Activated T-cell treated with anti-CD3 and anti-CD28 coated beads, Interleukin-2, amount 50 U/mL, for 4 hours (primary cell): ENCODE measurements around the gene VPS39. TPM values are rescaled to one million over a fixed set of nuclear protein-coding genes. Genes with fewer than 3 reads are reported as not detected.

Experiments
- ATAC-seq, 2 donors: fragments of 200-7000 bp; cut with Tn5 transposase; one replicate each; pipeline ENCODE4 v1.10.0; 2021
- DNase-seq: peaks from one replicate; pipeline ENCODE4 v3.0.0-alpha.2; 2020
- H3K27me3 Mint-ChIP-seq: one replicate; pipeline ENCODE4 v1.8.0; 2021; ENCODE audit warnings: low read depth, mixed read lengths
- H3K36me3 Mint-ChIP-seq: one replicate; pipeline ENCODE4 v1.8.0; 2022; ENCODE audit warnings: mixed read lengths; ENCODE audit not compliant: insufficient read depth
- H3K4me1 Mint-ChIP-seq: one replicate; pipeline ENCODE4 v1.8.0; 2021; ENCODE audit warnings: low read depth, mixed read lengths
- H3K4me3 Mint-ChIP-seq: one replicate; pipeline ENCODE4 v1.8.0; 2021; ENCODE audit warnings: mild to moderate bottlenecking, moderate library complexity, mixed read lengths
- H3K9me3 Mint-ChIP-seq: one replicate; pipeline ENCODE4 v1.8.0; 2021; ENCODE audit warnings: mixed read lengths
- total RNA-seq, 3 donors: library from RNA; stranded (reverse); gene quantifications; one replicate each; pipeline ENCODE4 v1.2.1, GENCODE V29; 2021

The VPS39 gene
- total RNA-seq, 3 donors from 2014 or later, result 37.2 to 45.6 (median 41.6) TPM

DNA sequence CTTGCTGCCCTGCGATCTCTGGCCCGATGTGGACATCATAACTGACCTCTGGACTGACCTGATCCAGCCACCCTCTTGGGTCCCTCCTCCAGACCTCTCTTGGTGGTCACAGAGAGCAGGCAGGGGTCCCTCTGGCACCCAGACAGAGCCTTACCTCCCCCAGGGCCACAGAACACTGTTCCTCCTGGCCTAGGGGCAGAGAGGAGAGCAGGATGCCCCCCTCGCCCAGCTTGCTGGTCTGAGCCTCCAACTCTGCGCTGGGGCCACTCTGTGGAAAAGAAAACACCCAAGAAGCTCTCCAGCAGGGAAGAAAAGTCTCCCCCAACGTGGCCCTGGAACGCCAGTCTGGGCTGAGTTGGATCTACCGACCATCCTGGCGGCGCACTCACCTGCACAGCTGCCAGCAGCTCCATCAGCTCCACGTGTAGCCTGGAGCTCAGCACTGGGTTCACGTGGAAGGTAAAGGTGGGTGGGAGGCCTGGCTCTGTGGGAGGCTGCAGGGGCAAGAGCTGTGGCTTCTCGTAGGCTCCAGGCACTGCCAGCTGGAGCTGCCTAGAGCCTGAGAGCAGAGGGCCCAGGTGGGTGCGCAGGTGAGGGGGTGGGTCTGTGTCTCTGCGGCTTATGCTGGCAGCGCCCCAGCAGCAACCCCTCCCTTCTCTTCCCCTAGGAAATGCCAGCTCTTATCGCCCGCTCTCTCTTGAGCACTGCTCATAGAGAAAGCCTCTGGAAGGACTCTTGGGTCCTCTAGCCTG, 57.7 kb downstream of the VPS39 start:
- no peak for DNase-seq
- ATAC-seq, result no peak
- no peaks in the 10 kb centered on the region for H3K36me3 Mint-ChIP-seq
- H3K9me3 Mint-ChIP-seq, result no peaks in the 10 kb centered on the region
- no peak overlapping the region for H3K4me3 Mint-ChIP-seq
- no peaks in the 10 kb centered on the region for H3K4me1 Mint-ChIP-seq
- peaks cover 2% of the 10 kb centered on the region for H3K27me3 Mint-ChIP-seq

DNA sequence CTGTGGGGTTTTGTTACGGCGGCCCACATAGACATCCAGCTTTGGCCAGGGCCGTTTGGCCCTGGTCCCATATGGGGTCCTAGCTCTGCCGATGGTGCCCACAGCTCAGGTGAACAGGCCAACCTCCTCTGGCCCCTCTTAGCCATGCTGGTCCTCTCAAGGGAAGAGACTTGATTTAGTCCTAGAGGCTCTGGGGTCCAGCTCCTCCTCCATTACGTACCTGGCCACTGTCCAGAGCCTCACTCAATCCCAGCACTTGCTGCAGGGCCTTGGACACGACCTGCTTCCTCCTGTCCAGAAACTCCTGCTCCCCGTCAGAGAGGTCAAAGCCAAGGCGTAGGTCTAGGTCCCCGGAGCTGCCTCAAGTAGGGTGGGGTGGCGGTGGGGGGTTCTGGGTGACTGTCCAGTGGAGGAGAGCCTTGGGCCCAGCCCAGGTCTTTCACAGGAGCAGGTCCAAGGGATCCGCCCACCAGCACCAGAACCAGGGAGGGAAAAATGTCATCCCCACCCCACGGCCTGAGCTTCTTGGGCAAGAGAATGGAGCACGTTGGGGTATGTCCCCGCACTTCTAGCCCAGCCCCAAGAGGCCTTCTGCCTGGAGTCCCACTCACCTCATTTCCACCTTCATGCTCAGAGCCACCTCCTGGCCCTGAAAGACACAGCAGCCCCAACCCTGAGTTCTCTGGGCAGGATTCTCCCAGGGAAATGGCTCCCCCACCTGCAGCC, 58.4 kb downstream of the VPS39 start:
- Mint-ChIP-seq H3K27me3 (peaks cover 2% of the 10 kb centered on the region), H3K4me3 (no peak overlapping the region), H3K9me3 (no peaks in the 10 kb centered on the region), H3K36me3 (no peaks in the 10 kb centered on the region), H3K4me1 (no peaks in the 10 kb centered on the region)
- DNase-seq (no peak), ATAC-seq (no peak)

- H3K27me3 Mint-ChIP-seq, result peaks cover 2% of the 10 kb centered on the region
- DNase-seq, result no peak
- no peaks in the 10 kb centered on the region for H3K9me3 Mint-ChIP-seq
- no peak for ATAC-seq
- no peaks in the 10 kb centered on the region for H3K4me1 Mint-ChIP-seq
- no peaks in the 10 kb centered on the region for H3K36me3 Mint-ChIP-seq
- H3K4me3 Mint-ChIP-seq, result no peak overlapping the region
Measured at GRCh38 chr15:42148808-42149492, 59.2 kb downstream of the VPS39 start.

DNA sequence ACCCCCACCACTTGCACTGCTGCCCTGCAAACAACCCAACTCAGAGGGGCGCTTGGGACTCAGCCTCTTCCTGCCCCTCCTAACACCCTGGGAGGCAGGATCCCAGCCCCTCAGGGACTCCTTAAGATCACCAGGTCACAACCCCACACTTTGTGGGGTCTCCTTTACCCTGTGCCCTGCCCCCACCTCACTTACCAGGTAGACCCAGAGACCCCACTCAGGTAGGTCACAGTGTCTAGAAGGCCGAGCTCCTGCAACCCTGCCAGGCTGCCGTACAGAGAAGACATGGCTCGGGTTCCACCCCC, 60.7 kb downstream of the VPS39 start:
- ATAC-seq, result no peak
- Mint-ChIP-seq H3K4me3 (no peak overlapping the region), H3K9me3 (no peaks in the 10 kb centered on the region), H3K36me3 (no peaks in the 10 kb centered on the region), H3K4me1 (no peaks in the 10 kb centered on the region), H3K27me3 (peaks cover 2% of the 10 kb centered on the region)
- DNase-seq, result no peak

- no peak for DNase-seq
- H3K9me3 Mint-ChIP-seq, result no peaks in the 10 kb centered on the region
- no peaks in the 10 kb centered on the region for H3K4me1 Mint-ChIP-seq
- ATAC-seq, result no peak
- peaks cover 2% of the 10 kb centered on the region for H3K27me3 Mint-ChIP-seq
- H3K4me3 Mint-ChIP-seq, result no peak overlapping the region
- no peaks in the 10 kb centered on the region for H3K36me3 Mint-ChIP-seq
Measured at GRCh38 chr15:42146551-42147430, 61.3 kb downstream of the VPS39 start.

DNA sequence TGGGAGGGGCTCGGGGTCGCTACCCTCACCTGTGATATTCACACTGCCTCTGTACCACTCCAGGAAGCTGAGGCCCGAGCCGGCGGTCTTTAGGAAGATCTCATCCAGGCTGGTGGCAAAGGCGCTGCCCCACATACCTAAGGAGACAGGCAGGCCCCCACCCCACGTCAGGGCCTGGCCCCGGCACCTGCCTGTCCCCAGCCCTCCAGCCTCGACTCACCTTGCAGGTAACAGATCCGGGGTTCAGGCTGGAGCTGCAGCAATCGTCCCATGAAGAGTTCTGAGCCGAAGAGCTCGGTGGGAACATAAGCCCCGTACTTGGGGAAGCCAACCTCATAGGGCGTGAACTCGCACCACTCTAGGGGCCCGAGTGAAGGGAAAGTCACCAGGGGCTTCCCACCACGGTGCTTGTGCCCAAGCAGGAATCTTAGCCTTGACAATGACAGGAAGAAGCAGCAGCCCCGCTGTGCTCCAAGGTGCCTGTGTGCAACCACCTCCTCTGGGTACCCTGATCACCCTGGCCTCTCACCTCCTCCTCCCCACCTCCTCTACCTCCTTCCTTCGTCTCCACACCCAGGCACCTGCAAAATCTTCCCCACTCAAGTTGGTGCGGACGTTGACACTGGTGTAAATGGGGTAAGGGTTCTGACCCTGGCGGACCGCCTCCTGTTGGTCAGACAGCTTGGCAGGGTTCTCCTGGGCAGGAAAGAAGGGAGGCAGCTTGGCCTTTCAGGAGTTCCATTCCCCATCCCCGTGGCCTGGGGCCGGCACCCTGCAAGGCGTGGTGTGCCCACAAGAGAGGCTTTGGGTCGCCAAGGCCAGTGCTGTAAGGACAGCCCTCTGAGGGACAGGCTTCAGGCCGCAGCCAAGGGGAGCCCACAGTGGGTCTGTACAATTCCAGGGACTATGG, 62.3 kb downstream of the VPS39 start:
- Mint-ChIP-seq H3K9me3 (no peaks in the 10 kb centered on the region), H3K4me1 (no peaks in the 10 kb centered on the region), H3K27me3 (peaks cover 2% of the 10 kb centered on the region), H3K4me3 (no peak overlapping the region), H3K36me3 (no peaks in the 10 kb centered on the region)
- no peak for DNase-seq
- ATAC-seq, result no peak

DNA sequence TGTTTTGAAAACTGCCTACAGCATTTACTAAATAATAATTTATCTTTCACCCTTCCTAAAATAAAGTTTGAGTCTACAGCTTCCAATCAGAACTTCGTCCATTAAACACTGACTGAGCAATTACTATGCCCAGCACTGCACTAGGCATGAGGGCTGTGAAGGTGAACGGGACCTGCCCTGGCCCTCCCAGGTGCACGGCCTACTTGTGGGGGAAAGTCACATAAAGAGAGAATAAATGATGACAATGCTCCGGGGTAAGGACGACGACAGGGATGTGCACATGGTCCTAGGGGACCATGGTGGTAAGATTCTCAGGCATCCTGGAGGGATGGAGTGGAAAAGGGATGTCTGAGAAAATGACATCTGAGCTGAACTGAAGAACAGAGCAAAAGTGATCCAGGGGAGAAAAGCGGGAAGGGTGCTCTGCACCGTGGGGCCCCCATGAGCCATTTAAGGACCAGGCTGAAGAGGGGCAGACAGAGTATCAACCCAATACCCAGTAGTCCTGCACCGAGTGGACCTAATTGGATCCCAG, 63.2 kb downstream of the VPS39 start:
- H3K4me3 Mint-ChIP-seq, result no peak overlapping the region
- peaks cover 2% of the 10 kb centered on the region for H3K27me3 Mint-ChIP-seq
- no peaks in the 10 kb centered on the region for H3K36me3 Mint-ChIP-seq
- ATAC-seq (no peak), DNase-seq (no peak)
- no peaks in the 10 kb centered on the region for H3K9me3 Mint-ChIP-seq
- no peaks in the 10 kb centered on the region for H3K4me1 Mint-ChIP-seq

GRCh38 chr15:42143866-42144625, 64.1 kb downstream of the VPS39 start:
- ATAC-seq, result no peak
- Mint-ChIP-seq H3K9me3 (no peaks in the 10 kb centered on the region), H3K4me3 (no peak overlapping the region), H3K36me3 (no peaks in the 10 kb centered on the region), H3K4me1 (no peaks in the 10 kb centered on the region), H3K27me3 (peaks cover 2% of the 10 kb centered on the region)
- no peak for DNase-seq

DNA sequence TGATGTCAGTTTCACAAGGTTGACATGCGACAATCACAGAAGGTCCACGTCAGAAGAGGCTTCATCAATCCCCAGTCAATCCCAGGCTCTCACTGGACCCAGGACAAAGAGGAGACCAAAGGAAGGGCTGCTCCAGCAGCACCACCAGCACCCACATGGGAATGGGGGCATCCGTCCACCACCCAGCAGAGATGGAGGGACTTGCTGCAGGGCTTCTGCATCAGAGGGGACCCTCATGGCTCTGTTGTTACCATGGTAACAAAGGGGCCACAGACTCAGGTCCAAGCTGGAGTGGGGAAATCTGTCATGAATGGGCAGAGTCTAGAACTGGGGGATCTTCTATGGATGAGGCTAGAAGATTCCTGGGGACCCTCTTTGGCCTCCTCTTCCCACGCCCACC, 64.7 kb downstream of the VPS39 start:
- no peak for DNase-seq
- no peaks in the 10 kb centered on the region for H3K36me3 Mint-ChIP-seq
- ATAC-seq, result no peak
- H3K4me3 Mint-ChIP-seq, result no peak overlapping the region
- peaks cover 2% of the 10 kb centered on the region for H3K27me3 Mint-ChIP-seq
- no peaks in the 10 kb centered on the region for H3K4me1 Mint-ChIP-seq
- no peaks in the 10 kb centered on the region for H3K9me3 Mint-ChIP-seq

- Mint-ChIP-seq H3K4me1 (no peaks in the 10 kb centered on the region), H3K4me3 (no peak overlapping the region), H3K36me3 (no peaks in the 10 kb centered on the region), H3K27me3 (peaks cover 1% of the 10 kb centered on the region), H3K9me3 (no peaks in the 10 kb centered on the region)
- no peak for DNase-seq
- ATAC-seq, result no peak
Measured at GRCh38 chr15:42141795-42142667, 66.1 kb downstream of the VPS39 start.

DNA sequence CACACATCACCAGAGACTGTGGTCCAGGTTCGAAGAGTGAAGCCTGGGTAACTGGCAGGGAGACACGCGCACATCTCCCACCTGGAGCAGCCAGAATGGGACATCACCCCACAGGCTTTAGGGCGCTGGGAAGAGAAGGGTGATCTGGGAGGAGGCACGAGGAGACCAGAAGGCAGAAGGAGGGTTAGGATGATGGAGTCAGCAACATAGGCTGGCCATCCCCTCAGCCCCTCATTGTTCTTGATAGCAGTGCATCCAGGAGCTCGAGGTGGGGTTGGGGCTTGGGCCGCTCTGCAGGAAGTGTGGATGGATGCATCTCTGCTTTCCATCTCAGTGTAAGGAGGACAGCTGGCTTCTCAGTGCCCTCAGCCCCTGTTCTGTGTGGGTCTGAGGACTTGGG, 66.9 kb downstream of the VPS39 start:
- Mint-ChIP-seq H3K36me3 (no peaks in the 10 kb centered on the region), H3K27me3 (no peaks in the 10 kb centered on the region), H3K4me3 (no peak overlapping the region), H3K9me3 (no peaks in the 10 kb centered on the region), H3K4me1 (no peaks in the 10 kb centered on the region)
- ATAC-seq (no peak), DNase-seq (no peak)

GRCh38 chr15:42140383-42141070, 67.6 kb downstream of the VPS39 start:
- DNase-seq (no peak), ATAC-seq (no peak)
- Mint-ChIP-seq H3K9me3 (no peaks in the 10 kb centered on the region), H3K36me3 (no peaks in the 10 kb centered on the region), H3K4me1 (no peaks in the 10 kb centered on the region), H3K4me3 (no peak overlapping the region), H3K27me3 (no peaks in the 10 kb centered on the region)
